HG02938 (cell line): ENCODE measurements around the gene TMEM30A.

ENCODE experiments used
- ATAC-seq: cut with Tn5 transposase; IDR thresholded peaks from one replicate; pipeline ENCODE4 v1.9.1; 2021; ENCODE audit warnings: mild to moderate bottlenecking, moderate library complexity; ENCODE audit not compliant: unreplicated experiment

TMEM30A gene

GRCh38 chr6:75266716-75267291 lies 17.8 kb downstream of the TMEM30A start:
- peak; percentile 79 for ATAC-seq

- ATAC-seq = no peak
Measured at GRCh38 chr6:75263401-75263750, 21.2 kb downstream of the TMEM30A start.

GRCh38 chr6:75262716-75263400 lies 21.7 kb downstream of the TMEM30A start:
- no peak for ATAC-seq

- ATAC-seq = no peak
Measured at GRCh38 chr6:75261299-75261698, 23.3 kb downstream of the TMEM30A start.

- no peak for ATAC-seq
Measured at GRCh38 chr6:75257343-75258087, 27.1 kb downstream of the TMEM30A start.

GRCh38 chr6:75250552-75250951 lies 34.0 kb downstream of the TMEM30A start:
- no peak for ATAC-seq

- ATAC-seq = no peak
Measured at GRCh38 chr6:75249837-75250236, 34.8 kb downstream of the TMEM30A start.

GRCh38 chr6:75246386-75246785 lies 38.2 kb downstream of the TMEM30A start:
- no peak for ATAC-seq

GRCh38 chr6:75244063-75244584 lies 40.5 kb downstream of the TMEM30A start:
- peak; percentile 11 for ATAC-seq

GRCh38 chr6:75243333-75244062 lies 41.1 kb downstream of the TMEM30A start, which contains the start of gene COX7A2:
Gene COX7A2, minus strand, starts transcription at chr6:75243801. Its CDS starts 67 bp downstream, at chr6:75243734.
- peak; percentile 92 for ATAC-seq

- no peak for ATAC-seq
Measured at GRCh38 chr6:75236630-75237029, 48.0 kb downstream of the TMEM30A start.

GRCh38 chr6:75235271-75235670 lies 49.3 kb downstream of the TMEM30A start:
- ATAC-seq = no peak

GRCh38 chr6:75234126-75234865 lies 50.3 kb downstream of the TMEM30A start:
- no peak for ATAC-seq

- ATAC-seq = no peak
Measured at GRCh38 chr6:75233092-75233615, 51.4 kb downstream of the TMEM30A start.

- ATAC-seq = no peak
Measured at GRCh38 chr6:75230484-75231325, 53.9 kb downstream of the TMEM30A start.

- ATAC-seq = no peak
Measured at GRCh38 chr6:75224303-75224926, 60.2 kb downstream of the TMEM30A start.

- no peak for ATAC-seq
Measured at GRCh38 chr6:75223428-75223827, 61.2 kb downstream of the TMEM30A start.

- ATAC-seq = no peak
Measured at GRCh38 chr6:75222261-75222660, 62.3 kb downstream of the TMEM30A start.

- no peak for ATAC-seq
Measured at GRCh38 chr6:75221116-75221515, 63.5 kb downstream of the TMEM30A start.
